Body of pancreas (tissue), 4 donors: Measurements from ENCODE around the gene AKAP7. TPM values are rescaled to one million over a fixed set of nuclear protein-coding genes. Genes with fewer than 3 reads are reported as not detected.

Source experiments
- ATAC-seq: fragments of 150-250 bp; one replicate; pipeline ENCODE4 v1.9.1; 2016
- DNase-seq, 4 donors: peaks; one replicate each; pipeline ENCODE4 v3.0.0-alpha.2; 2019
- H3K27ac ChIP-seq, 4 donors: fragments of 200-600 bp; sonication (generic); 1 replicate in 3 of 4; 2 replicates in 1 of 4; pipeline versions ENCODE4 v1.5.1 to v1.6.1; 2016 to 2019; ENCODE audit warnings: mild to moderate bottlenecking in 1 of 4, mixed read lengths in 1 of 4, moderate library complexity in 1 of 4
- H3K27me3 ChIP-seq, 2 donors: fragments of 200-600 bp; sonication (generic); one replicate each; pipeline ENCODE4 v1.6.0; 2016; ENCODE audit warnings: mild to moderate bottlenecking in 1 of 2
- H3K36me3 ChIP-seq, 2 donors: fragments of 200-600 bp; sonication (generic); replicated peaks in 1 of 2; 2 replicates each; pipeline ENCODE4 v1.5.1; 2016; ENCODE audit warnings: low read depth in 2 of 2; ENCODE audit not compliant: insufficient read depth in 1 of 2
- H3K4me1 ChIP-seq: fragments of 200-600 bp; sonication (generic); one replicate; pipeline ENCODE4 v1.6.0; 2016
- H3K4me3 ChIP-seq, 2 donors: fragments of 200-600 bp; sonication (generic); 1 replicate in 1 of 2; 2 replicates in 1 of 2; pipeline ENCODE4 v1.5.1; 2016 to 2019
- H3K9me3 ChIP-seq, 3 donors: fragments of 200-600 bp; sonication (generic); 1 replicate in 2 of 3; 2 replicates in 1 of 3; pipeline ENCODE4 v1.5.1; 2016
- CTCF ChIP-seq, 7 experiments: fragments of 450-650 bp in 4 of 7; fragments of 200-600 bp in 3 of 7; sonication (generic) in 3 of 7; IDR thresholded peaks; one replicate each; pipeline ENCODE4 v1.5.1; 2016 to 2019; ENCODE audit warnings: antibody characterized with exemption in 7 of 7
- POLR2A ChIP-seq, 3 donors: fragments of 450-650 bp; IDR thresholded peaks; one replicate each; pipeline ENCODE4 v1.6.1; 2016; ENCODE audit warnings: antibody characterized with exemption in 3 of 3, mild to moderate bottlenecking in 2 of 3
- WGBS, 2 donors: methylation state at CpG; one replicate each; pipeline ENCODE4 v1.1.5; 2017; 5-methylcytosine and 5-hydroxymethylcytosine counted together
- intact Hi-C: fragments of 100-400 bp; cut with DNase I; formaldehyde crosslinking; loops from one replicate; pipeline ENCODE4 v1.15.1; 2023
- total RNA-seq, 2 donors: library from RNA; depleted of rRNA; stranded (reverse); fragments of >200 nt; gene quantifications; one replicate each; pipeline ENCODE4 v1.1.0, GENCODE V29; 2016

The AKAP7 gene
- total RNA-seq, 2 donors from 2014 or later, result 57.6 to 66.9 TPM

DNA sequence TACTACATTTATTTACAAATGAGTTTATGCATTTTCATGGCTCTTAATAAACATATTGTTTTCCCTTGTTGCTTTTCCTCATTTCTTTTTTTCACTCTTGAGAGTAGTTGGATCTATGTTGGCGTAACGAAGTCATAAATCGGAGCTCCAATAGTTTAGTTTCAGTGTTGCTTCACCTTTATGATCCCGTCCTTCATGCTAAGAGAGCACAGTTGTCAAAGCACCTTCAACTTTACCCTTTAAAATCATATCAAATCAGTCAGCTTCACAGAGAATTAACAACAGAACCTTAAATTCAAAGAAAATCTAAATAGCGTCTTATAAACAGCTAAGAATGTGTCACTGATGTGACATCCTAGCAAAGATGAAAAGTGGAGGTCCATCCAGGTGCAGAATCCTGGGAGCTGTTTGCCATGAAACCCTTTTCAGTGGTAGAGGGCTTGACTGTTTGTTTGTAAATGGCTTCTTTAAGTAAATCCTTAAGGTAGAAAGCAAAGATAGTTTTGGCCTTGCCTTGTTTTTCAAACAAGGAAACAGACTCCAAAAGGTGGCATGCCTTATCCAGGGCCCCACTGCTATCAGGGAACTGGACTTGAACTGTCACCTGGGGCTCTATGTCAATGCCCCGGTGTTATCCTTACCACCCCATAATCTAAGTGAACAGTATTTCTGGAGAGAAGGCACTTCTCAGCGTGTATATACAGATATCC lies 148.4 kb downstream of the AKAP7 start:
- no peak for TF ChIP-seq CTCF (IDR thresholded peaks at IDR 0.05)
- TF ChIP-seq POLR2A (IDR thresholded peaks at IDR 0.05), result no peak
- intact Hi-C loops, result no loop called here
- DNase-seq (no peak), ATAC-seq (no peak)
- Histone ChIP-seq H3K9me3 (no peaks in the 10 kb centered on the region), H3K4me3 (no peak overlapping the region), H3K27ac (no peak overlapping the region), H3K36me3 (peaks cover 0 to 2% of the 10 kb centered on the region in 2 donors), H3K27me3 (no peaks in the 10 kb centered on the region), H3K4me1 (peaks cover 5% of the 10 kb centered on the region)
- WGBS, 2 donors, result 90 to 92% methylated on average over 7 of the region's 7 CpGs

DNA sequence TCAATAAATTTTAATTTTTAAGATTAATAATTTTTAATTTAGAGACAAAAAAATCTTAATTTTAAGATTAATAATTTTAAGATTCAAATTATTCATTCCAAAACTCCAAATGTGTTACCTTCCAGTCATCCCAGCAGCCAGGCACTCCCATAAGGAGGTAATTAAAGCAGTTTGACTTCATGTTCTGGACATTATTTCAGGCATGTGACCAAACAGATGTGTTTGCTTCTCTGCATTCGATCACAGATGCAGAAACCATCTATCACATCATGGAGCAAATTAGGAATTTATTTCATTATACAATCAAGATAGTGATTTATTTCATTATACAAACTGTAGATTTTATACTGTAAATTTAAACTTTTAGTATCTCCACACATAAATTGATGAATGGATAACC lies 150.3 kb downstream of the AKAP7 start:
- Histone ChIP-seq H3K27me3 (no peaks in the 10 kb centered on the region), H3K4me1 (no peaks in the 10 kb centered on the region), H3K4me3 (no peak overlapping the region), H3K9me3 (no peaks in the 10 kb centered on the region), H3K36me3 (peaks cover 0 to 2% of the 10 kb centered on the region in 2 donors), H3K27ac (no peak overlapping the region)
- TF ChIP-seq CTCF (IDR thresholded peaks at IDR 0.05) (no peak), POLR2A (IDR thresholded peaks at IDR 0.05) (no peak)
- 75 to 89% methylated on average over 1 of the region's 1 CpG for WGBS, 2 donors
- DNase-seq (no peak), ATAC-seq (no peak)
- intact Hi-C loops, result no loop called here

DNA sequence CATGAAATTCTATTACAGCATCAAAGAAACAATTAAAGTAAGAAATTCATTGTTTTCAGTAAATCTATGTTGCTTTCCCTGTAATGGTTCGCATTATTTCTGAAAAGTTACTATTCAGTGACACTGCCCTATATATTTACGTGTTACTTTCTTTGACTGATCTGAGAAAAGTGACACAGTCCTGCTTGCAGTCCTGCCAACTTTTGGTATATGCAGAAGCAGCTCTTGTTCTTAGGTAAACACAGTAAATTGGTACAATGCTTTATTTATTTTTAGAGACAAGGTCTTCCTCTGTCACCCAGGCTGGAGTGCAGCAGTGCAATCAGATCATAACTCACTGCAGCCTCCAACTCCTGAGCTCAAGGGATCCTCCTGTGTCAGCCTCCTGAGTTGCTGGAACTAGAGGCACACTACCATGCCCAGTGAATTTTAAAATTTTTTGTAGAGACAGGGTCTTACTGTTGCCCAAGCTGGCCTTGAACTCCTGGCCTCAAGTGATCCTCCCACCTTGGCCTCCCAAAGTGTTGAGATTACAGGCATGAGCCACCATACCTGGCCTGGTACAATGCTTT lies 151.3 kb downstream of the AKAP7 start:
- Histone ChIP-seq H3K4me3 (no peak overlapping the region), H3K4me1 (peaks cover under 1% of the 10 kb centered on the region), H3K27ac (no peak overlapping the region), H3K9me3 (no peaks in the 10 kb centered on the region), H3K27me3 (no peaks in the 10 kb centered on the region), H3K36me3 (peaks cover 0 to 2% of the 10 kb centered on the region in 2 donors)
- DNase-seq (no peak), ATAC-seq (no peak)
- intact Hi-C loops, result no loop called here
- TF ChIP-seq CTCF (IDR thresholded peaks at IDR 0.05) (no peak), POLR2A (IDR thresholded peaks at IDR 0.05) (no peak)
- 66 to 68% methylated on average over 2 of the region's 2 CpGs for WGBS, 2 donors

DNA sequence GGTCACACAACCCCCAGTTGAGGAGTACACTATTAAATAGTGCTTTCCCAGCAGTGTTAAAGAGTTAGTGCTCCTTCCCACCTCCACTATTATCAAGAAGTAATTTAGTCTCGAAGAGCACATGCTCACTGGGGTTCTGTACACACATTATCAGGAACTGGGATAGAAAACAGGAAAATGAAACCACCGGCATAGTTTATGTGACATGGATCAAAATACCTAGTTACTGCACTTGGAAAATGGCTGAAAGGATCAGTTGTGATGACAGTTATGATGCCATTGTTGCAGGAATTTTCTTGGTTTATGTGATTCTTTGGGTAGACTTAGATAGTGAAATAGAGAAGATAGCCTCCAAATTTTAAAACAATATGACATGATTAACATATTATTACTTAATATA lies 152.9 kb downstream of the AKAP7 start:
- DNase-seq, result no peak
- ATAC-seq, result no peak
- Histone ChIP-seq H3K4me1 (peaks cover 15% of the 10 kb centered on the region), H3K4me3 (no peak overlapping the region), H3K27me3 (no peaks in the 10 kb centered on the region), H3K9me3 (no peaks in the 10 kb centered on the region), H3K36me3 (peaks cover 0 to 2% of the 10 kb centered on the region in 2 donors), H3K27ac (no peak overlapping the region)
- intact Hi-C loops, result no loop called here
- TF ChIP-seq CTCF (IDR thresholded peaks at IDR 0.05) (no peak), POLR2A (IDR thresholded peaks at IDR 0.05) (no peak)
- 55 to 75% methylated on average over 2 of the region's 2 CpGs for WGBS, 2 donors

DNA sequence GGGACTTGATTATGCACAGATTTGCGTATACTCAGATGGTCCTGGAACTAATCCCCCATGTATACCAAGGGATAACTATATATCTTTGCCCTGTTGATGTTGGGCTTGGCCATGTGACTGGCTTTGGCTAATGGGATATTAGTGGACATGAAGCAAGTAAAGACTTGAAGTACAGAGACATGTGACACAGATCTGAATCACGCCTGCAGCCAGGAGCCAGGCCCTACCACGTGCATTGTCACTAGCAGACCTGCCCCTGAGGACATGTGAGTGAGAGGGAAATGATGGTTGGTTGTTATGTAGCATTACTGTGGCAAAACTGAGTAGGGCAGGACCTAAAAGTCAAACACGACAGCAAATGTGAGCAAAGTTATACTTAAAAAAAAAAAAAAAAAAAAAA lies 155.7 kb downstream of the AKAP7 start:
- 92 to 97% methylated on average over 4 of the region's 4 CpGs for WGBS, 2 donors
- no peak for TF ChIP-seq CTCF (IDR thresholded peaks at IDR 0.05)
- no peak for TF ChIP-seq POLR2A (IDR thresholded peaks at IDR 0.05)
- no peak overlapping the region for H3K27ac ChIP-seq
- ATAC-seq, result no peak
- no peak for DNase-seq
- no peaks in the 10 kb centered on the region for H3K9me3 ChIP-seq
- intact Hi-C loops, result no loop called here
- no peaks in the 10 kb centered on the region for H3K27me3 ChIP-seq
- H3K4me1 ChIP-seq, result peaks cover 20% of the 10 kb centered on the region
- no peak overlapping the region for H3K4me3 ChIP-seq
- peaks cover 0 to 2% of the 10 kb centered on the region in 2 donors for H3K36me3 ChIP-seq
